GM19193 (cell line): ENCODE results near the gene MPPED1.

ENCODE experiments used
- POLR2A ChIP-seq: IDR thresholded peaks from 4 replicates; pipeline ENCODE4 v1.6.1; 2011; ENCODE audit not compliant: insufficient read depth, insufficient read length; ENCODE audit errors: extremely low read depth

The MPPED1 gene

GRCh38 chr22:43543522-43544288 is 131.9 kb downstream of the MPPED1 start:
- no peak for TF ChIP-seq POLR2A

- TF ChIP-seq POLR2A: no peak
Measured at GRCh38 chr22:43544289-43544673, 132.5 kb downstream of the MPPED1 start.

DNA sequence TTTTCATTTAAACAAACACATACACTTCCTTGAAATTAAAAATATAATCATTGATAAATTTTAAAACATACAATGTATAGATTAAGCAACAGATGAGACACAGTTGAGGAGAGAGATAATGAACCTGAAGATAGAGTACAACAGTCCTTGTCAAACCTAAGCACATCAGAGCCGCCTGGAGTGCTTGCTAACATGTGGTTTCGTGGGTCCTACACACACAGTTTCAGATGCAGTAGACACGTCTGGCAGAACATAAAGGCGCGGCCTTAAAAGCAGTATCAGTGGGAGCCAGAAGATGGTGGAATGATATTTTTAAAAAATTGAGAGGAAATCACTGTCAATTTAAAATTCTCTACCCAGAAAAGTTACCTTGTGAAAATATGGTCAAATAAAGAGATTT is 134.4 kb downstream of the MPPED1 start:
- TF ChIP-seq POLR2A: no peak

- no peak for TF ChIP-seq POLR2A
Measured at GRCh38 chr22:43550024-43550620, 138.3 kb downstream of the MPPED1 start.

DNA sequence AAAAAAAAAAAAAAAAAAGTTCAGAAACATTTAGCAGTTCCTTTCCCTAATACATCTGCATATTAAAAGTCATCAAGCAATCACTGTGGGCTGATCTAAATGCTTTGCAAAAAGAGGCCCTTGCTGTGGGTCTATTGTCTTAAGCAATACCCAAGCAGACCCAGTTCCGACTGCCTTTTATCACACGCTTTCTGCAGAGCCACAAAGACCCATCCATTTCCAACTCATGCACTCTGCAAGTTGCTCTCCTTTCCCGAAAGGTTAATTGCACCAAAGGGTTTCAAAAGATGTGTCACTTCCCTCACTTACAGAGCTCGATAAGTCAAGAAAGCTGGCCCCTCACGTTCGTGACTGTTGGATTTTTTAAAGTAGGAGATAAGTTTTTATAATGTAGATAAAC is 138.9 kb downstream of the MPPED1 start:
- TF ChIP-seq POLR2A: no peak

DNA sequence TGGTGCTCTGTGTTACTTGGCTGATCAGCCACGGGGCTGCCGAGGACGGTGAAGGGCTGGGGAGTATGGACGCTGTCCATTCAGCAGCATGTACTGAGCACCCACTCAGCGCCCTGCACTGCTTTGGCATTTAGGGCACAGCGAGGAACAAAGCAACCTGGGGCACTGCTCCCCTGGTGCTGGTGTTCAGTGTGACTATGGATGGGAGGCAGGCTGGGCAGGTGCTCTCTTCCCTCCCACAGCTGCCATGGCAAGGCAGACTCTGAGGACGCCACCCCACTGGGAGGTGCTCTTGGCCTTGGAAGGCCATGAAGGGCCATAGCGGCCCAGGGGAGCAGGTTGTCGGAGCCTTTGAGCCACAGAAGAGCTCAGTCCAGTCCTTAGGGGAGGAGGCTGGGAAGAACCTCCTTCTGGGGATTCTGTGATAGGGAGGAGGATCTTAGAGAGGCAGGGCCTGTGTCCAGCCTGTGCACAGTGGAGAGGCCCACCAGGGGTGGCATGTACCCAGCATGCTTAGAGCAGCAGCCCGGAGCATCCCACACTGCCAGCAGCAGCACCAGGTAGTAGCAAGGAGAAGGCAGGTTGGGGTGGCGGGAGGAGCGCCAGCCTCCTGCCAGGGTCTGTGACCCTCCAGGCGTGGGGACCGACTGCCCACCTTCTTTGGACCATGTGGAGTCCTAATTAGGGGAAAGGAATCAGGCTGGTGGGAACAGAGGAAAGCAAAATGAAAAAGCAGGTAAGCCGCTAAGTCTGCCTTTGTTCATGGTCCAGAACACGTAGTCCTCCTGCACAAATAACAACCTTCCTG is 141.8 kb downstream of the MPPED1 start:
- TF ChIP-seq POLR2A: no peak

DNA sequence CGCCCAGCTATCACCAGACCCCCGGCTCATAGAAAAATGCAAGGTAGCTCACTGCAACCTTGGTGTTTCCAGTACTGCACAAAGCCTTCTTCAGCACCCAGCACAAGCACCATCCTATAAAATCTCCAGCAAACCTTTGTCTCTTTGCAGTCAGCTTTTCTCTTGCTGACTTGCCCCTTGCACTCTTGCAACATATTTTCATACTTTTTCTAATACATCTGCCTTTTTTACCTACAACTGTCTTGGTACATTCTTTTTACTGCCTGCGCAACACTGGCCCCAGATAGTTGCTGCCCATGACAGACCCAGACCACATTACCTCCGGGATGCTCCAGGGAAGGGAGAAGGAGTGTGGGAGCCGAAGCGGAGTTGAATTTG is 142.4 kb downstream of the MPPED1 start:
- TF ChIP-seq POLR2A: no peak

DNA sequence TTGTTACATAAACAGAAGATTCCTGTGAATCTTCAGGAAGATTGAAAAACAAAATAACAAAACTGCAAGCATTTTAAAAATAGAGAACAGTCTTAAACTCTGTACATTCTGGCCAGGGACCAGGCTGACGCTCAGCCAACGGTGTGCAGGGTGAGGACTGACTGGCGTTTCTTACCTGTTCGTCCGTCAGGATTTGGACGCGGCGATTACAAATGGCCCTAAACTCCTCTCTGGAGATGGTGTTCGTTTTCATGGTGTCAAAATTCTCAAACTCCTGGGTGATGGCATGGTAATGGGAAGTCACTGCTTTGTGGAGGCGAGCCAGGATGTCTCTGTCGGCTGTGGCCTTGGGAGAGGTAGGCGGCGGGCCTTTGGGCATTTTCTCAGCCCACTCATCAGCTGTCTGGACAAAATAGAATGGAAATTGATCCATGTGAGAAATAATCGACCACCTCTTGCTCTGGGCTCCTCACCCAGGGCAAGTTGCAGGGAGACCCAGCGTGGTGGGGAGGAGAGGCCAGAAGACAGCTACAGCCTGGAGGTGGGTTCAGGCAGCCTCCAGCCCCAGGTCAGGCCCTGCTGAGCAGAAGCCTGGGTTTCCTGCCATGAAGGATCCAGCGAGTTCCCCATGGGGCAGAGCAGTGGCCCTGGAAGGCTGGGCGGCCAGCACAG is 143.0 kb downstream of the MPPED1 start:
- no peak for TF ChIP-seq POLR2A

GRCh38 chr22:43555561-43556515 is 144.0 kb downstream of the MPPED1 start:
- no peak for TF ChIP-seq POLR2A
